Measurements from ENCODE around the gene ZNF770. TPM values are rescaled to one million over a fixed set of nuclear protein-coding genes. Genes with fewer than 3 reads are reported as not detected.

Gene ZNF770
- total and polyA plus RNA-seq, 2 donors (not counting 3 experiments of a cell fraction or from before 2014, with no cell fraction given): 6.4 to 30.3 TPM

DNA sequence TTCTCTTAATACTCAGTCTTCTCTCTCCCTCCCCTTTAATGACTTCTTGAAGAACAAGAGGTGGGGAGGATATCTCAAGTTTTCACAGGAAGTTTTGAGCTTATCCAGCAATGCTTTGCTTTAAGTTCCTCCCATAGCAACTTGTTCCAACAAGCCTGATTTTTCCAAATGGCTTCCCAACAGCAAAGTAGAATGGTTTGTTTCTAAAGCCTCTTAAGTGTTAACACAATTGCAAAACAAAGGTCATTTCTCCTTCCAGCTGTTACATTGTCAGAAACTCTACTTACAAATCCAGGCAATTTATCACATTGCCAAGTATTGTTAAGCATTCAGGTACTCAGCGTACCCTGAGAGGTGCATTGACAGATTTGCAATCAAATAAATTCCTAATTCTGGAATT, 6.8 kb upstream of the ZNF770 start:
- intact Hi-C loops (cut with micrococcal nuclease) (no loop called here), dilution Hi-C loops (cut with MboI; ENCODE audit: extremely low pct_ligation_motif_present, low sequenced_read_pairs) (no loop called here)
- H3K4me1 ChIP-seq (ENCODE audit: control insufficient read depth, extremely low read depth, insufficient read depth, low read length): no peaks in the 10 kb centered on the region
- H3K4me2 ChIP-seq (ENCODE audit: insufficient read depth, low read length): no peak overlapping the region
- no peaks in the 10 kb centered on the region for H3K9me3 ChIP-seq (replicated peaks; ENCODE audit: control insufficient read depth, insufficient read depth, low read length)
- no peaks in the 10 kb centered on the region for H3K9me1 ChIP-seq (replicated peaks; ENCODE audit: control insufficient read depth, extremely low read depth, insufficient read depth, low read length)
- H4K20me1 ChIP-seq (replicated peaks; ENCODE audit: control insufficient read depth, extremely low read depth, insufficient read depth, low read length): no peaks in the 10 kb centered on the region
- no peak for TF ChIP-seq MYC (IDR thresholded peaks at IDR 0.05; ENCODE audit: low read depth, low read length)
- no peak for TF ChIP-seq EZH2 (IDR thresholded peaks at IDR 0.05; ENCODE audit: borderline replicate concordance, low read depth, low read length, severe bottlenecking)
- no peak for TF ChIP-seq FOS (IDR thresholded peaks at IDR 0.05; ENCODE audit: borderline replicate concordance, insufficient read depth, low read length)
- no peak for TF ChIP-seq POLR2AphosphoS5 (IDR thresholded peaks at IDR 0.05; ENCODE audit: insufficient read depth, low read depth, low read length)
- TF ChIP-seq, protein P1, sequence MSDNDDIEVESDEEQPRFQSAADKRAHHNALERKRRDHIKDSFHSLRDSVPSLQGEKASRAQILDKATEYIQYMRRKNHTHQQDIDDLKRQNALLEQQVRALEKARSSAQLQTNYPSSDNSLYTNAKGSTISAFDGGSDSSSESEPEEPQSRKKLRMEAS (IDR thresholded peaks at IDR 0.05; ENCODE audit: insufficient read depth, insufficient read length): no peak
- no peak for TF ChIP-seq GATA2 (IDR thresholded peaks at IDR 0.05; ENCODE audit: insufficient read depth, insufficient read length, low read depth, low read length)
- TF ChIP-seq JUN (IDR thresholded peaks at IDR 0.05; ENCODE audit: borderline replicate concordance, insufficient read depth, insufficient read length, low read depth): no peak
- TF ChIP-seq, protein P2, sequence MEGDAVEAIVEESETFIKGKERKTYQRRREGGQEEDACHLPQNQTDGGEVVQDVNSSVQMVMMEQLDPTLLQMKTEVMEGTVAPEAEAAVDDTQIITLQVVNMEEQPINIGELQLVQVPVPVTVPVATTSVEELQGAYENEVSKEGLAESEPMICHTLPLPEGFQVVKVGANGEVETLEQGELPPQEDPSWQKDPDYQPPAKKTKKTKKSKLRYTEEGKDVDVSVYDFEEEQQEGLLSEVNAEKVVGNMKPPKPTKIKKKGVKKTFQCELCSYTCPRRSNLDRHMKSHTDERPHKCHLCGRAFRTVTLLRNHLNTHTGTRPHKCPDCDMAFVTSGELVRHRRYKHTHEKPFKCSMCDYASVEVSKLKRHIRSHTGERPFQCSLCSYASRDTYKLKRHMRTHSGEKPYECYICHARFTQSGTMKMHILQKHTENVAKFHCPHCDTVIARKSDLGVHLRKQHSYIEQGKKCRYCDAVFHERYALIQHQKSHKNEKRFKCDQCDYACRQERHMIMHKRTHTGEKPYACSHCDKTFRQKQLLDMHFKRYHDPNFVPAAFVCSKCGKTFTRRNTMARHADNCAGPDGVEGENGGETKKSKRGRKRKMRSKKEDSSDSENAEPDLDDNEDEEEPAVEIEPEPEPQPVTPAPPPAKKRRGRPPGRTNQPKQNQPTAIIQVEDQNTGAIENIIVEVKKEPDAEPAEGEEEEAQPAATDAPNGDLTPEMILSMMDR (IDR thresholded peaks at IDR 0.05; ENCODE audit: extremely low read depth in 1 of 2, insufficient read depth in 1 of 2, low read depth in 1 of 2, low read length in 2 of 2): no peak
- TF ChIP-seq POLR2A (IDR thresholded peaks at IDR 0.05; ENCODE audit: low read depth, low read length): no peak
- no peak overlapping the region for H3K4me3 ChIP-seq (replicated peaks in 1 of 3; ENCODE audit: insufficient read depth in 1 of 3, low read depth in 1 of 3, low read length in 3 of 3)
- H3K27me3 ChIP-seq (ENCODE audit: control insufficient read depth in 2 of 2, insufficient read depth in 2 of 2, low read length in 2 of 2): peaks cover 0 to 4% of the 10 kb centered on the region in 2 experiments
- H3K27ac ChIP-seq (ENCODE audit: insufficient read depth, low read depth, low read length): no peak overlapping the region
- no peak overlapping the region for H3K9ac ChIP-seq (replicated peaks; ENCODE audit: extremely low read depth, insufficient read depth, low read length)
- no peaks in the 10 kb centered on the region for H3K36me3 ChIP-seq (ENCODE audit: control insufficient read depth in 2 of 2, extremely low read depth in 1 of 2, insufficient read depth in 2 of 2, low read length in 2 of 2)
- no peak overlapping the region for H2AFZ ChIP-seq (ENCODE audit: low read depth, low read length)
- no TSS peak for BruUV-seq (replicated peaks)
- POLR2A ChIA-PET: interaction anchor here (0.5 kb wide), 1 partner anchor 10 kb away, joined by 4 read pairs; no protein-coding TSS in a partner anchor
- no peaks in the 10 kb centered on the region for H3K79me2 ChIP-seq (ENCODE audit: control insufficient read depth, insufficient read depth, low read length)
- CTCF ChIA-PET: no interaction called here
- DNase-seq (ENCODE audit: low read depth, low spot score) (no peak), FAIRE-seq (no peak)
